Measurements from ENCODE around the gene ANO3.

DNA sequence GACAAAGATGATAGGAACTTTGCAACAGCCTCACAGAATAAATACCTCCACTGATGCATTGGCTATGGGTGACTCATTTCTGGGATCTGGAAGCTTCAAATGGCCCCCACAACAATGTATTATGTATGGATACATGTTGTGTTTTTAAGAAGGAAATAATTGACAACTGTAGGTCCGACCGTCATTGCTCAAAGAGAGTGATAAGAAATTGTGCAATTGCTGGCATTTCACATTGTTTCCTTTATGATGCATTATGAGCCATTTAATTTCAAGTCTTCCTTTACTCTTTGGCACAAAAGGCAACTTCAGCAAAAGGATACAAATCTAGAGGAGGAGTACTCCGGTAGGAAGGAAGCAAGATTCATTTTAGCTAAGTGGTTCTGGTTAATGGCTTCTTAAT, 2.0 kb downstream of the ANO3 start:
- TF ChIP-seq, protein P1, sequence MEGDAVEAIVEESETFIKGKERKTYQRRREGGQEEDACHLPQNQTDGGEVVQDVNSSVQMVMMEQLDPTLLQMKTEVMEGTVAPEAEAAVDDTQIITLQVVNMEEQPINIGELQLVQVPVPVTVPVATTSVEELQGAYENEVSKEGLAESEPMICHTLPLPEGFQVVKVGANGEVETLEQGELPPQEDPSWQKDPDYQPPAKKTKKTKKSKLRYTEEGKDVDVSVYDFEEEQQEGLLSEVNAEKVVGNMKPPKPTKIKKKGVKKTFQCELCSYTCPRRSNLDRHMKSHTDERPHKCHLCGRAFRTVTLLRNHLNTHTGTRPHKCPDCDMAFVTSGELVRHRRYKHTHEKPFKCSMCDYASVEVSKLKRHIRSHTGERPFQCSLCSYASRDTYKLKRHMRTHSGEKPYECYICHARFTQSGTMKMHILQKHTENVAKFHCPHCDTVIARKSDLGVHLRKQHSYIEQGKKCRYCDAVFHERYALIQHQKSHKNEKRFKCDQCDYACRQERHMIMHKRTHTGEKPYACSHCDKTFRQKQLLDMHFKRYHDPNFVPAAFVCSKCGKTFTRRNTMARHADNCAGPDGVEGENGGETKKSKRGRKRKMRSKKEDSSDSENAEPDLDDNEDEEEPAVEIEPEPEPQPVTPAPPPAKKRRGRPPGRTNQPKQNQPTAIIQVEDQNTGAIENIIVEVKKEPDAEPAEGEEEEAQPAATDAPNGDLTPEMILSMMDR (IDR thresholded peaks at IDR 0.05), result no peak
- no peak for TF ChIP-seq POLR2A (IDR thresholded peaks at IDR 0.05)

All from right lobe of liver (tissue), 4 donors.